ENCODE results near the gene INPP5D. TPM values are rescaled to one million over a fixed set of nuclear protein-coding genes. Genes with fewer than 3 reads are reported as not detected.

Gene INPP5D
- total and polyA plus RNA-seq, 2 donors (not counting 1 experiment from before 2014, with no cell fraction given): 0.01 to 0.33 TPM

DNA sequence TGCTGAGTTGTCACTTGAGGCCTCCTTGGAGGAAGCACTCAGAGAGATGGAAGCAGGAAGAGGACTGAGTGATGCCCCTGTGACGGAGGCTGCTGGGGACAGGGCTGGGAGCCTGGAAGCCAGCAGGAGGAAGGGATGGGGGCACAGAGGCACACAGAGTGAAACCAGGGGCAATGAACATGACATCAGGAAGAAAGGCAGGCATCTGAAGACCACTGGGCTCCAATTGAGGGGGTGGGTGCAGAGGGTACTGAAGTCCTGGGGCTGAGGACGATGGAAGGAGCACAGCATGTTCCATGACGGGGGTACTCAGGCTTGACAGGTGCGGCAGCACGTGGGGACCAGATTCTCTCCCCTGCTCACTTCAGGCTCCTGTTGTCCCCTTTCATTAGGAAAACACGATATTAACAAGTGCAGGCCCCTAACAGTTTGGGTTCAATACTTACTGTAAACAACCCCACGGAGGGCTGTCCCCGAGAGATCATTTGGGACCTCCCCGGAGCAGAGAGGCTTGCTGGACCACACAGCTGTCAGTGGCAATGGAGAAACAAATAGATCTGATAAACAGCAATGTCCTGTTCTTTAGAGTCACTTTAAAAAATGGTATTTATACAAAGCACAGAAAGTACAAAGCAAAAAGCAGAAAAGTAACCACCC is 8.7 kb downstream of the INPP5D start:
- Histone ChIP-seq H3K9ac (ENCODE audit: insufficient read depth, low read length) (no peak overlapping the region), H3K9me3 (ENCODE audit: control insufficient read depth, insufficient read depth, low read depth, low read length) (no peaks in the 10 kb centered on the region), H3K4me3 (replicated peaks in 1 of 4; ENCODE audit: control extremely low read depth in 1 of 4, insufficient read depth in 1 of 4, low read depth in 3 of 4, low read length in 4 of 4) (no peak overlapping the region), H4K20me1 (ENCODE audit: control insufficient read depth, extremely low read depth, insufficient read depth, low read length) (no peaks in the 10 kb centered on the region), H3K4me1 (ENCODE audit: control insufficient read depth, extremely low read depth, insufficient read depth, low read length) (no peaks in the 10 kb centered on the region), H2AFZ (ENCODE audit: low read length) (no peak overlapping the region), H3K36me3 (ENCODE audit: control insufficient read depth, insufficient read depth, low read length) (no peaks in the 10 kb centered on the region), H3K4me2 (ENCODE audit: extremely low read depth, insufficient read depth, low read length) (no peak overlapping the region), H3K27ac (ENCODE audit: insufficient read depth, low read length) (no peak overlapping the region), H3K79me2 (ENCODE audit: control insufficient read depth, insufficient read depth, low read length) (no peaks in the 10 kb centered on the region), H3K27me3 (ENCODE audit: control insufficient read depth, insufficient read depth, low read length) (no peaks in the 10 kb centered on the region)
- no peak for TF ChIP-seq CTCF (conservative IDR thresholded peaks at IDR 0.05 in 1 of 2, IDR thresholded peaks at IDR 0.05 in 1 of 2; ENCODE audit: low read depth in 1 of 2, low read length in 2 of 2)
- no peak for TF ChIP-seq EZH2 (IDR thresholded peaks at IDR 0.05; ENCODE audit: low read length, missing control alignments)
- no peak for DNase-seq (ENCODE audit: low read depth in 2 of 2)

DNA sequence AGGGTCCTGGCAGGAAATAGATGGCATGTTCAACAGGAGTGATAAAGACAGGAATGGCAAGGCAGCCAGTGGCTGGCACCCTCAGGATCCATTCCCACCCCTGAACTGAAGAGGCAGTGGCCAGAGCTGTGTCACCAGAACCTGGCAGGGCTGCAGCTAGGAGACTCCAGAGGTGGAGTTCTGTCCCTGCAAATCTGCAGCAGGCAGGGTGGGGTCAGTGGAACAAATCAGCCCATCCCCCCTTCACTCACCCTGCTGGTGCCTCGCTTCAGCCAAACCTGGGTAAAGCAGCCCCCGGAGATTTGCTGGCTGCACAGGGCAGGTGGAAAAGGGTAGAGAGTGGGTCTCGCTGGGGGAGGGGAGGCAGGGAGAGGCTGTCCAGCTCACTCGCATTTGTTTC is 12.7 kb downstream of the INPP5D start:
- Histone ChIP-seq H3K4me3 (replicated peaks in 1 of 4; ENCODE audit: control extremely low read depth in 1 of 4, insufficient read depth in 1 of 4, low read depth in 3 of 4, low read length in 4 of 4) (no peak overlapping the region), H3K4me1 (ENCODE audit: control insufficient read depth, extremely low read depth, insufficient read depth, low read length) (no peaks in the 10 kb centered on the region), H3K36me3 (ENCODE audit: control insufficient read depth, insufficient read depth, low read length) (no peaks in the 10 kb centered on the region), H4K20me1 (ENCODE audit: control insufficient read depth, extremely low read depth, insufficient read depth, low read length) (no peaks in the 10 kb centered on the region), H3K9ac (ENCODE audit: insufficient read depth, low read length) (no peak overlapping the region), H3K4me2 (ENCODE audit: extremely low read depth, insufficient read depth, low read length) (no peak overlapping the region), H3K9me3 (ENCODE audit: control insufficient read depth, insufficient read depth, low read depth, low read length) (no peaks in the 10 kb centered on the region), H3K27me3 (ENCODE audit: control insufficient read depth, insufficient read depth, low read length) (no peaks in the 10 kb centered on the region), H2AFZ (ENCODE audit: low read length) (no peak overlapping the region), H3K27ac (ENCODE audit: insufficient read depth, low read length) (no peak overlapping the region), H3K79me2 (ENCODE audit: control insufficient read depth, insufficient read depth, low read length) (no peaks in the 10 kb centered on the region)
- DNase-seq (ENCODE audit: low read depth in 2 of 2): no peak
- no peak for TF ChIP-seq EZH2 (IDR thresholded peaks at IDR 0.05; ENCODE audit: low read length, missing control alignments)
- TF ChIP-seq CTCF (conservative IDR thresholded peaks at IDR 0.05 in 1 of 2, IDR thresholded peaks at IDR 0.05 in 1 of 2; ENCODE audit: low read depth in 1 of 2, low read length in 2 of 2): no peak

GRCh38 chr2:233074106-233074505 is 14.0 kb downstream of the INPP5D start:
- H3K4me1 ChIP-seq (ENCODE audit: control insufficient read depth, extremely low read depth, insufficient read depth, low read length): no peaks in the 10 kb centered on the region
- no peak overlapping the region for H3K9ac ChIP-seq (ENCODE audit: insufficient read depth, low read length)
- no peak for TF ChIP-seq EZH2 (IDR thresholded peaks at IDR 0.05; ENCODE audit: low read length, missing control alignments)
- TF ChIP-seq CTCF (conservative IDR thresholded peaks at IDR 0.05 in 1 of 2, IDR thresholded peaks at IDR 0.05 in 1 of 2; ENCODE audit: low read depth in 1 of 2, low read length in 2 of 2): no peak
- H2AFZ ChIP-seq (ENCODE audit: low read length): no peak overlapping the region
- H3K4me2 ChIP-seq (ENCODE audit: extremely low read depth, insufficient read depth, low read length): no peak overlapping the region
- H3K79me2 ChIP-seq (ENCODE audit: control insufficient read depth, insufficient read depth, low read length): no peaks in the 10 kb centered on the region
- DNase-seq (ENCODE audit: low read depth in 2 of 2): no peak
- no peak overlapping the region for H3K4me3 ChIP-seq (replicated peaks in 1 of 4; ENCODE audit: control extremely low read depth in 1 of 4, insufficient read depth in 1 of 4, low read depth in 3 of 4, low read length in 4 of 4)
- H3K27me3 ChIP-seq (ENCODE audit: control insufficient read depth, insufficient read depth, low read length): no peaks in the 10 kb centered on the region
- H3K36me3 ChIP-seq (ENCODE audit: control insufficient read depth, insufficient read depth, low read length): no peaks in the 10 kb centered on the region
- H4K20me1 ChIP-seq (ENCODE audit: control insufficient read depth, extremely low read depth, insufficient read depth, low read length): no peaks in the 10 kb centered on the region
- no peak overlapping the region for H3K27ac ChIP-seq (ENCODE audit: insufficient read depth, low read length)
- H3K9me3 ChIP-seq (ENCODE audit: control insufficient read depth, insufficient read depth, low read depth, low read length): no peaks in the 10 kb centered on the region

All from fibroblast of lung (primary cell).